Right ventricle myocardium inferior (tissue), 1 donor: ENCODE data around the gene ATP6AP2. TPM values are rescaled to one million over a fixed set of nuclear protein-coding genes. Genes with fewer than 3 reads are reported as not detected.
A peak's percentile ranks its signal among the peaks of the same experiment; 100 is the strongest.

Source experiments
- ATAC-seq: fragments of 200-7000 bp; cut with Tn5 transposase; one replicate; pipeline ENCODE4 v1.9.1; 2020; ENCODE audit warnings: mild to moderate bottlenecking, moderate library complexity
- DNase-seq: peaks from one replicate; pipeline ENCODE4 v3.0.0; 2021; ENCODE audit errors: missing footprints
- intact Hi-C: fragments of 100-400 bp; cut with DNase I; formaldehyde crosslinking; loops from one replicate; pipeline ENCODE4 v1.11.0; 2022
- long read RNA-seq: library from polyadenylated mRNA; unstranded; transcript quantifications from one replicate; pipeline ENCODE4 v2.0.0, GENCODE V29; 2021
- total RNA-seq: library from RNA; stranded (reverse); fragmentation: NEBNext Ultra II Directional; extraction: Animal tissue kit (Norgen Biotek cat#: 25700); gene quantifications from one replicate; pipeline ENCODE4 v1.2.1, GENCODE V29; 2021
- donor health status: DM: no; HTN: yes; CAD: no; lungs with severe emphysema.

The ATP6AP2 gene
- total RNA-seq = 43.5 TPM
- long read RNA-seq, transcript ATP6AP2-217 (9 exons, 2,337 nt) = major isoform, 40 of 40 reads
- long read RNA-seq, partial matches to known transcripts = 0 of 40 reads
- long read RNA-seq, other reads (novel, unspliced or antisense) = 0 of 40 reads

GRCh38 chrX:40580537-40581335 lies at the start of gene ATP6AP2:
ATP6AP2 (plus strand) TSS chrX:40580970; CDS start chrX:40581066, 96 bp downstream.
- ATAC-seq = peak; percentile 99

GRCh38 chrX:40531056-40531826 lies 49.5 kb upstream of the ATP6AP2 start:
- ATAC-seq = no peak
- intact Hi-C loops = no loop called here
- no peak for DNase-seq

More at GRCh38 chrX:40580537-40581335, at the start of gene ATP6AP2:
- intact Hi-C loops = no loop called here
- DNase-seq = peak; percentile 94

- intact Hi-C loops = no loop called here
- DNase-seq = no peak
- ATAC-seq = no peak
Observed at GRCh38 chrX:40537310-40537709, 43.5 kb upstream of the ATP6AP2 start.

- intact Hi-C loops = no loop called here
- ATAC-seq (no peak), DNase-seq (no peak)
Observed at GRCh38 chrX:40538406-40538805, 42.4 kb upstream of the ATP6AP2 start.

GRCh38 chrX:40539214-40540142 lies 41.3 kb upstream of the ATP6AP2 start:
- ATAC-seq (peak; percentile 86), DNase-seq (peak; percentile 77)
- intact Hi-C loops = loop anchor here (10.0 kb wide), 1 partner anchor 715 kb away; no protein-coding TSS in a partner anchor

- no peak for ATAC-seq
- intact Hi-C loops = loop anchor here (10.0 kb wide), 1 partner anchor 713 kb away; no protein-coding TSS in a partner anchor
Observed at GRCh38 chrX:40542208-40542607, 38.6 kb upstream of the ATP6AP2 start.

GRCh38 chrX:40542972-40543371 lies 37.8 kb upstream of the ATP6AP2 start:
- intact Hi-C loops = loop anchor here (10.0 kb wide), 1 partner anchor 712 kb away; no protein-coding TSS in a partner anchor
- no peak for ATAC-seq
- no peak for DNase-seq

More at GRCh38 chrX:40542208-40542607, 38.6 kb upstream of the ATP6AP2 start:
- no peak for DNase-seq

GRCh38 chrX:40543661-40544328 lies 37.0 kb upstream of the ATP6AP2 start:
- DNase-seq (no peak), ATAC-seq (peak; percentile 26)
- intact Hi-C loops = loop anchor here (10.0 kb wide), 1 partner anchor 711 kb away; no protein-coding TSS in a partner anchor

GRCh38 chrX:40544343-40545266 lies 36.2 kb upstream of the ATP6AP2 start:
- intact Hi-C loops = loop anchor here (10.0 kb wide), 1 partner anchor 710 kb away; no protein-coding TSS in a partner anchor
- no peak for ATAC-seq
- no peak for DNase-seq

GRCh38 chrX:40546870-40547269 lies 33.9 kb upstream of the ATP6AP2 start:
- intact Hi-C loops = loop anchor here (10.0 kb wide), 1 partner anchor 708 kb away; no protein-coding TSS in a partner anchor
- no peak for ATAC-seq
- DNase-seq = no peak

GRCh38 chrX:40550066-40550465 lies 30.7 kb upstream of the ATP6AP2 start:
- ATAC-seq = no peak
- no peak for DNase-seq
- intact Hi-C loops = no loop called here

- intact Hi-C loops = no loop called here
- ATAC-seq (no peak), DNase-seq (no peak)
Observed at GRCh38 chrX:40552768-40553167, 28.0 kb upstream of the ATP6AP2 start.

GRCh38 chrX:40558590-40558989 lies 22.2 kb upstream of the ATP6AP2 start:
- DNase-seq = no peak
- no peak for ATAC-seq
- intact Hi-C loops = no loop called here

GRCh38 chrX:40563784-40564183 lies 17.0 kb upstream of the ATP6AP2 start:
- intact Hi-C loops = no loop called here

GRCh38 chrX:40564447-40564846 lies 16.3 kb upstream of the ATP6AP2 start:
- ATAC-seq (no peak), DNase-seq (no peak)
- intact Hi-C loops = no loop called here

More at GRCh38 chrX:40563784-40564183, 17.0 kb upstream of the ATP6AP2 start:
- DNase-seq = no peak
- no peak for ATAC-seq

GRCh38 chrX:40570346-40571093 lies 10.2 kb upstream of the ATP6AP2 start:
- intact Hi-C loops = no loop called here
- ATAC-seq = no peak

More at GRCh38 chrX:40570346-40571093, 10.2 kb upstream of the ATP6AP2 start:
- no peak for DNase-seq
